ENCODE measurements around the gene EAPP. TPM values are rescaled to one million over a fixed set of nuclear protein-coding genes. Genes with fewer than 3 reads are reported as not detected.
"Not testable (repeated sequence)": the region's sequence is repeated elsewhere in the genome, so short reads cannot be mapped to it uniquely, and the experiment has no call there.

Gene EAPP
- total RNA-seq, 1 donor from 2014 or later, result 43.3 TPM

- not testable (repeated sequence) for H3K27ac ChIP-seq (ENCODE audit: low read depth, low read length); H3K4me3 ChIP-seq (ENCODE audit: low read length in 3 of 3); H3K9ac ChIP-seq (ENCODE audit: low read depth in 1 of 3, low read length in 3 of 3); H3K36me3 ChIP-seq (ENCODE audit: control insufficient read depth in 3 of 3, insufficient read depth in 3 of 3, low read length in 3 of 3); H3K4me1 ChIP-seq (ENCODE audit: control insufficient read depth in 3 of 3, insufficient read depth in 3 of 3, low read length in 3 of 3); H3K27me3 ChIP-seq (ENCODE audit: control insufficient read depth in 3 of 3, insufficient read depth in 3 of 3, low read length in 3 of 3); H3K9me3 ChIP-seq (ENCODE audit: control insufficient read depth in 3 of 3, low read length in 3 of 3)
These were observed 16.3 kb upstream of the EAPP start for GRCh38 chr14:34555583-34556497.

- no peaks in the 10 kb centered on the region for H3K27me3 ChIP-seq (ENCODE audit: control insufficient read depth in 3 of 3, insufficient read depth in 3 of 3, low read length in 3 of 3)
- peak overlapping the region; percentile 54 for H3K27ac ChIP-seq (ENCODE audit: low read depth, low read length)
- H3K36me3 ChIP-seq (ENCODE audit: control insufficient read depth in 3 of 3, insufficient read depth in 3 of 3, low read length in 3 of 3), result no peaks in the 10 kb centered on the region
- peak overlapping the region in 2 of 3 donors; percentile 5 to 19 for H3K9ac ChIP-seq (ENCODE audit: low read depth in 1 of 3, low read length in 3 of 3)
- H3K4me1 ChIP-seq (ENCODE audit: control insufficient read depth in 3 of 3, insufficient read depth in 3 of 3, low read length in 3 of 3), result peaks cover 0 to 6% (median 3%) of the 10 kb centered on the region in 3 donors
- no peaks in the 10 kb centered on the region for H3K9me3 ChIP-seq (ENCODE audit: control insufficient read depth in 3 of 3, low read length in 3 of 3)
- H3K4me3 ChIP-seq (ENCODE audit: low read length in 3 of 3), result peak overlapping the region in 1 of 3 donors; percentile 43
These were observed 15.2 kb upstream of the EAPP start for GRCh38 chr14:34554540-34555250.

- not testable (repeated sequence) for H3K36me3 ChIP-seq (ENCODE audit: control insufficient read depth in 3 of 3, insufficient read depth in 3 of 3, low read length in 3 of 3); H3K4me3 ChIP-seq (ENCODE audit: low read length in 3 of 3); H3K4me1 ChIP-seq (ENCODE audit: control insufficient read depth in 3 of 3, insufficient read depth in 3 of 3, low read length in 3 of 3); H3K27ac ChIP-seq (ENCODE audit: low read depth, low read length); H3K9me3 ChIP-seq (ENCODE audit: control insufficient read depth in 3 of 3, low read length in 3 of 3); H3K9ac ChIP-seq (ENCODE audit: low read depth in 1 of 3, low read length in 3 of 3); H3K27me3 ChIP-seq (ENCODE audit: control insufficient read depth in 3 of 3, insufficient read depth in 3 of 3, low read length in 3 of 3)
These were observed 9.9 kb upstream of the EAPP start for GRCh38 chr14:34549276-34549966.

- no peaks in the 10 kb centered on the region for H3K27me3 ChIP-seq (ENCODE audit: control insufficient read depth in 3 of 3, insufficient read depth in 3 of 3, low read length in 3 of 3)
- H3K9me3 ChIP-seq (ENCODE audit: control insufficient read depth in 3 of 3, low read length in 3 of 3), result no peaks in the 10 kb centered on the region
- peak overlapping the region in 1 of 3 donors; percentile 25 for H3K9ac ChIP-seq (ENCODE audit: low read depth in 1 of 3, low read length in 3 of 3)
- no peak overlapping the region for H3K4me3 ChIP-seq (ENCODE audit: low read length in 3 of 3)
- H3K36me3 ChIP-seq (ENCODE audit: control insufficient read depth in 3 of 3, insufficient read depth in 3 of 3, low read length in 3 of 3), result no peaks in the 10 kb centered on the region
- H3K4me1 ChIP-seq (ENCODE audit: control insufficient read depth in 3 of 3, insufficient read depth in 3 of 3, low read length in 3 of 3), result no peaks in the 10 kb centered on the region
- no peak overlapping the region for H3K27ac ChIP-seq (ENCODE audit: low read depth, low read length)
These were observed 9.0 kb upstream of the EAPP start for GRCh38 chr14:34548472-34548981.

GRCh38 chr14:34547136-34547520, 7.6 kb upstream of the EAPP start:
- H3K4me1 ChIP-seq (ENCODE audit: control insufficient read depth in 3 of 3, insufficient read depth in 3 of 3, low read length in 3 of 3); H3K27me3 ChIP-seq (ENCODE audit: control insufficient read depth in 3 of 3, insufficient read depth in 3 of 3, low read length in 3 of 3); H3K9ac ChIP-seq (ENCODE audit: low read depth in 1 of 3, low read length in 3 of 3); H3K27ac ChIP-seq (ENCODE audit: low read depth, low read length); H3K4me3 ChIP-seq (ENCODE audit: low read length in 3 of 3); H3K36me3 ChIP-seq (ENCODE audit: control insufficient read depth in 3 of 3, insufficient read depth in 3 of 3, low read length in 3 of 3); H3K9me3 ChIP-seq (ENCODE audit: control insufficient read depth in 3 of 3, low read length in 3 of 3): not testable (repeated sequence)

- not testable (repeated sequence) for H3K36me3 ChIP-seq (ENCODE audit: control insufficient read depth in 3 of 3, insufficient read depth in 3 of 3, low read length in 3 of 3); H3K9ac ChIP-seq (ENCODE audit: low read depth in 1 of 3, low read length in 3 of 3); H3K27ac ChIP-seq (ENCODE audit: low read depth, low read length); H3K9me3 ChIP-seq (ENCODE audit: control insufficient read depth in 3 of 3, low read length in 3 of 3); H3K27me3 ChIP-seq (ENCODE audit: control insufficient read depth in 3 of 3, insufficient read depth in 3 of 3, low read length in 3 of 3); H3K4me3 ChIP-seq (ENCODE audit: low read length in 3 of 3); H3K4me1 ChIP-seq (ENCODE audit: control insufficient read depth in 3 of 3, insufficient read depth in 3 of 3, low read length in 3 of 3)
These were observed 7.0 kb upstream of the EAPP start for GRCh38 chr14:34546272-34547135.

- H3K27me3 ChIP-seq (ENCODE audit: control insufficient read depth in 3 of 3, insufficient read depth in 3 of 3, low read length in 3 of 3), result not testable (repeated sequence)
- Histone ChIP-seq H3K27ac (ENCODE audit: low read depth, low read length) (peak overlapping the region; percentile 98), H3K9ac (ENCODE audit: low read depth in 1 of 3, low read length in 3 of 3) (peak overlapping the region in 2 of 3 donors; percentile 70 to 99)
These were observed 919 bp upstream of the EAPP start for GRCh38 chr14:34540181-34541059.

GRCh38 chr14:34538871-34539406, 562 bp downstream of the EAPP start:
- peak overlapping the region; percentile 99 to 100 (median 99) for H3K9ac ChIP-seq (ENCODE audit: low read depth in 1 of 3, low read length in 3 of 3)
- peak overlapping the region; percentile 96 to 99 (median 99) for H3K4me3 ChIP-seq (ENCODE audit: low read length in 3 of 3)
- peaks cover 4 to 12% (median 6%) of the 10 kb centered on the region in 3 donors for H3K36me3 ChIP-seq (ENCODE audit: control insufficient read depth in 3 of 3, insufficient read depth in 3 of 3, low read length in 3 of 3)
- no peaks in the 10 kb centered on the region for H3K27me3 ChIP-seq (ENCODE audit: control insufficient read depth in 3 of 3, insufficient read depth in 3 of 3, low read length in 3 of 3)
- H3K9me3 ChIP-seq (ENCODE audit: control insufficient read depth in 3 of 3, low read length in 3 of 3), result no peaks in the 10 kb centered on the region
- H3K4me1 ChIP-seq (ENCODE audit: control insufficient read depth in 3 of 3, insufficient read depth in 3 of 3, low read length in 3 of 3), result peaks cover 11 to 18% (median 13%) of the 10 kb centered on the region in 3 donors
- H3K27ac ChIP-seq (ENCODE audit: low read depth, low read length), result peak overlapping the region; percentile 98

More at GRCh38 chr14:34540181-34541059, 919 bp upstream of the EAPP start:
- H3K36me3 ChIP-seq (ENCODE audit: control insufficient read depth in 3 of 3, insufficient read depth in 3 of 3, low read length in 3 of 3); H3K9me3 ChIP-seq (ENCODE audit: control insufficient read depth in 3 of 3, low read length in 3 of 3): not testable (repeated sequence)
- Histone ChIP-seq H3K4me3 (ENCODE audit: low read length in 3 of 3) (peak overlapping the region; percentile 57 to 99 (median 99)), H3K4me1 (ENCODE audit: control insufficient read depth in 3 of 3, insufficient read depth in 3 of 3, low read length in 3 of 3) (peaks cover 11 to 18% (median 13%) of the 10 kb centered on the region in 3 donors)

All from skeletal muscle tissue (tissue), 4 donors.